NCI-H2029 treated with DMSO at 0.1 percent for 48 hours (cell line): ENCODE data around the gene ARHGAP27.

ENCODE experiments used
- DNase-seq: peaks from one replicate; lab custom pipeline; 2025; lab: John Stamatoyannopoulos, UW

The ARHGAP27 gene

GRCh38 chr17:45430006-45430737 lies 2.5 kb downstream of the ARHGAP27 start:
- no peak for DNase-seq

DNA sequence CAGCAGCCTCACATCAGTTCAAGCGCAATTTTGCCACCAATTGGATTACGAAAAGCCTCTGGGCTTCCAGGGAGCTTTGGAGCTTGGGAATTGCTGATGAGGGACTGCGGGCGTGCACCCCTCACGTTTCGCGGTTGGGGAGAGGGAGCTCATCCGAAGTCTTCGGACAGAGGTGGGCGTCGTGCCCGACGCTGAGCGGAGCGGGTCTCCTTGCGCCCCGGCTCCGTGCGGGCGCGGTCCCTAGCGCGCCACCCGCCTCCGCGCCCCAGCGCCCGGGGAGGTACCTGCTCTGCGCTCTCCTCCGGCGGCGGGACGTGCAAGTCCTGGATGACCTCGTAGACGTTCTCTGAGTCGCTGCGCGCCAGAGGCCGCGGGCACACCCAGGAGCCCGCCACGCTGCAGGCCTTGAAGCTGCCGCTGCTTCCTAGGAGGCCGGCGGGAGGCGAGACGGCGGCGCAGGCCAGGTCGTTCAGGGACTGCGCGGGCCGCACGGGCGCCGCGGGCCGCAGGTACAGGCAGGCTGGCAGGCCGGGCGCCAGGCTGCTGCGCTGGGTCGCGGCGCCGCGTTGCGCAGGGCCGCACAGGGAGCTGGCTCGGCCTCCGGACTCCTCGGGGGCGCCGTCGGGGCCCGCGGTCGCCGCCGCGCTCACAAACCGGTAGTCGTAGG lies 3.2 kb downstream of the ARHGAP27 start:
- DNase-seq, result no peak

GRCh38 chr17:45428931-45429338 lies 3.7 kb downstream of the ARHGAP27 start:
- no peak for DNase-seq

DNA sequence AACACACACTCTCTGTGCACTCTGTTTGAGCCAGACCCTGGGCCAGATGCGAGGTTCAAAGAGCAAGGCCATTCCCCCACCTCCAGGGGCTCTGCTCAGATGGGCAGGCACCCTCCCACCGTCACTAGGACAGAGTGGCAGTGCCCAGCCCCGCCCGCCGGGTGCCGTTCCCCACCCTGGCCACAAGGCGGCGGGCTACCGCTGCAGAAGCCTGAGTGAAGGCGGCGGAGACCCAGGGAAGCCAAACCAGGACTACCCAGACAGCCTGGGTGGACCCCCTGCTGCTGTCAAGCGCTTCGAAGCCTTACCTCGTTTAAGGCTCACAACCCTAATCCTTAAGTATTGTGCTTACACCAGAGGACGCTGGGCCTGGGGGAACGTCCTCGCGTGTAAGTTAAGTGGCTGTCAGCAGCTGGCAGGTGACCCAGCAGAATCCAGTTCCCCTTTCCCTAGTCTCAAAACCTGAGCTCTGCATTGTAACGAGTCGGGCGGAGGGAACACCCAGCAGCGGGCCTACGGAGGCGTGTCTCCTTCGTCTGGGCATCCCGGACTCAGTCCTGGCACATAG lies 4.5 kb downstream of the ARHGAP27 start:
- DNase-seq, result peak; percentile 23

GRCh38 chr17:45427181-45427835 lies 5.4 kb downstream of the ARHGAP27 start:
- DNase-seq, result no peak

- no peak for DNase-seq
Observed at GRCh38 chr17:45426561-45426960, 6.1 kb downstream of the ARHGAP27 start.

DNA sequence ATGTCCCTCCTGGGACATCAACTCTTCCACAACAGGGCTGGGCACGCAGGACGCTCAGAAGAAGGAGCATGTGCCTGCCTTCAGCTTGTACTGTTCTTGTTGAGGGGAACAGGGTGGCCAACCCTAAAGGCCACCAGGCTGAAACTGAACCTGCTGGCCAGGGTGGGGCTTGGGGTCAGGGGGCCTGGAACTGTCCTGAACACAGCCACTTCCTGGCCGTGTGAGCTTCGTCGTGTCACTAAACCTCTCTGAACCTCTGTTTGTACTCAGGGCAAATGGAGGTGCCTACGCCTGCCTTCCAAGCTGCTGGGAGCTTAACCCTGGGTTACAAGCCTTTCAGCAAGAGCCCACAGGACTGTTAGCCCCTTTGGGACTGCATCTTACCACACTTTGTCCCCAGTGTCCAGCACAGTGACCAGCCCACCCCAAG lies 6.7 kb downstream of the ARHGAP27 start:
- no peak for DNase-seq

DNA sequence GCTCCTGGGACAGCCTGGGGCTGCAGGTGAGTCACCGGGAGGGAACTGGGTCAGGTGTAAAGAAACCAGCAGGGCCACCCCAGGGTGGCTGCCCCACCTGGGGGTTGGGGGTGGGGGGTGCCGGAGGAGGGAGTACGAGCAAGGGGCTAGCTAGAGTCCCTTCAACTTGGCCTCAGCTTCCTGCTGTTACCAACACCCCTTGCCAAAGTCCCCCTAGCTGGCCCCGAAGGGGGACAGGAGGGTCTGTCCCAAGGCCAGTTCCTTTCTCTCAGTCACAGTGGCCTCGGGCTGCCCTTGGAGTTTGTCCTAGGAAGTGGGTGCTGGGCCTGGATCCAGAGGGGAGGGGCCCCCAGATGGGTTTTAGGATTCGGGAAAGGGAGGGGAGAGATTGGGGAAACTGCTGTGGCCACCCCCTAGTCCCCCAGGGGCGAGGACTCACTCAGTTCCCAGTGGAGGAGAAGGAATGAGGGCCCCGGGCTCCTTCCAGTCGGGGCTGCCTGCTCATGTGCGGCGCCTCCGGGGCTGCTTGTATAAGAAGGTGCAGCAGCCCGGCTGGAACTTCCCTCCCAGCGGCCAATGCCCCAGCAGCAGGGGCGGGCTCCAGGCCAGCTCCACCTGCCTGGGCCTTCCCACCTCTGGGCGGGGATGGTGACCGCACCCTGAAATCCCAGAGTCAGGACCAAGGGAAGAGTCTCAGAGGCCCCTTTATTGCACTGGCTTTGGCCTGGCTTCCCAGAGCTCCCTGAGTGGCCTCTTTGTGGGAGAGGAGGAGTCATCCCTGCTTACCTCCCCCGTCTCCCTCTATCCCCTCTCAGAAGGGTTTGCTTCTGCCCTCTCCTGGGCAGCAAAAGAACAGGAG lies 7.3 kb downstream of the ARHGAP27 start:
- peak; percentile 14 for DNase-seq

DNA sequence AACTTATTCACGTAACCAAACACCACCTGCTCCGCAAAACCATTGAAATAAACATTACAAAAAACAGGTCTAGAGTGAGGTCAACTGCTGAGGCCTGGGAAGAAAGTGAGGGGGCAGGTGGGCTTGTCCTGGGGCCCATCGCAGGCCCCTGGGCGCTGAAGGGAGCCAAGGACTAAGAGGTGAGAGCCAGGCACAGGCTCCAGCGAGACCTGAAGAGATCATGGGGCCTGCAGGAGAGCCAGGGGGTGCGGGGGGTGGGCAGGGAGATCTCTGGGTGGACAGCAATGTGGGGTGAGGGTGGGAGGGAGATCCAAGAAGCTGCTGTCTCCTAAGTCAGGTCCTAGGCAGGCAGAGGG lies 7.9 kb downstream of the ARHGAP27 start:
- DNase-seq, result no peak

GRCh38 chr17:45423975-45424335 lies 8.7 kb downstream of the ARHGAP27 start:
- DNase-seq, result no peak

DNA sequence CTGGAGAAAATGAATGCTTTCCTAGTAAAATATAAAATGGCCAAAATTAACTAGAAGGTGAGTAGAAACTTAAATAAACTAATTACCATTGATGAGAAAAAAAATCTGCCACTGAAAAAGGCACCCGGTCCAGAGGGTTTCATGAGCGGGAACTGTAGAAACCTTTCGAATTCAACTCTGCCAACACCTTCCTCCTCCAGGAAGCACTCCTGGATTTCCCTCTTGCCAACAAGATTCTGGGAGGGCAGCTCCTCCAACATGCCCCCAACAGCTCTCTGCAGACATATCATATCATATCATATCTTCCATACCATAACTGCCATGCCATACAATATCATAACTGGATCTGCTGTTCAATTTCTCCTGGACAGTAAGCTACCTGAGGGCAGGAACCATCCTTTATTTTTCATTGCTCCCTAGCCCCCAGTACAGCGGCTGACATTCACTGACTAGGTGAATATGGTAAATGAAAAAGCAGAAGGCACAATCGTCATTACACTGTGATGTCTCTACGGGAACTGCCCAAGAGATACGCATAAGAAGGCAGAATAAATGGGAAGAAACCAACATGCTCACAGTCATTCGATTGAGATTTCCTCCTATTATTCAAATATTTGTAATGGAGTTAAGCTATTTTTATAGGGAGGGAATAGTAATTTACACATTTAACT lies 9.2 kb downstream of the ARHGAP27 start:
- DNase-seq, result no peak

- no peak for DNase-seq
Observed at GRCh38 chr17:45414990-45415881, 17.4 kb downstream of the ARHGAP27 start.

GRCh38 chr17:45413498-45413923 lies 19.2 kb downstream of the ARHGAP27 start:
- no peak for DNase-seq

DNA sequence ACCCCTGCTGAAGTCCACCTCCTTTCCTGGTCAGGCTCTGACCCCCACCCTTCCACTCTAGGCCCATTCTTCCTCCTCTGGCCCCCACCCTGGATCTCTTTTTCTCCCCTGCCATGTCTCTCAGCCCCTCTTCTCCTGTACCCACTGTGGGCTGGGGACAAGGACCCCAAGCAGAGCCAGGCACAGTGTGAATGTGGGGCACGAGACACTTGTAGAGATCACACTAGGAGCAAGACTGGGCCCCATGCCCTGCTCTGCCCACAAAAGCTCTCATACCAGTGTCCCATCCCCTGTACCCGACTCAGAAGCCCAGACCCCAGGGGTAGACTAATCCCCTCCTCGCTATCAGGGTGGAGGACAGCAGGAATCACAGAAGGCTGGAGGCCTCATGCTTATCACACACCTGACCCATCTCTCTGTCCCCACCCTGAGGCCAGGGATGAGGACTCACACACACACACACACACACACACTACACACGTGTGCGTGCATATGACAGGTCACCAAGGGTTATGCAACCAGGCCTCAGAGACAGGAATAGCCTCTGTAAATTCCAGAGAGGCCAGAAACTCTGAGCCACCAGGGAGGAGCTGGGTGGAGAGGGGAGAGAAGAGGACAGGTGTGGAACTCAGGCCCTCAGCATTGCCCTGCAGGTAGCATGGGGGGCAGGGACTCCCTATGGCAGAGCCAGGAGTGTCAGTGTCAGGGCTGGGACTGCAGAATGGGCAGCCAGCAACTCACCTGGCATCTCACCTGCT lies 21.1 kb downstream of the ARHGAP27 start:
- DNase-seq, result no peak

DNA sequence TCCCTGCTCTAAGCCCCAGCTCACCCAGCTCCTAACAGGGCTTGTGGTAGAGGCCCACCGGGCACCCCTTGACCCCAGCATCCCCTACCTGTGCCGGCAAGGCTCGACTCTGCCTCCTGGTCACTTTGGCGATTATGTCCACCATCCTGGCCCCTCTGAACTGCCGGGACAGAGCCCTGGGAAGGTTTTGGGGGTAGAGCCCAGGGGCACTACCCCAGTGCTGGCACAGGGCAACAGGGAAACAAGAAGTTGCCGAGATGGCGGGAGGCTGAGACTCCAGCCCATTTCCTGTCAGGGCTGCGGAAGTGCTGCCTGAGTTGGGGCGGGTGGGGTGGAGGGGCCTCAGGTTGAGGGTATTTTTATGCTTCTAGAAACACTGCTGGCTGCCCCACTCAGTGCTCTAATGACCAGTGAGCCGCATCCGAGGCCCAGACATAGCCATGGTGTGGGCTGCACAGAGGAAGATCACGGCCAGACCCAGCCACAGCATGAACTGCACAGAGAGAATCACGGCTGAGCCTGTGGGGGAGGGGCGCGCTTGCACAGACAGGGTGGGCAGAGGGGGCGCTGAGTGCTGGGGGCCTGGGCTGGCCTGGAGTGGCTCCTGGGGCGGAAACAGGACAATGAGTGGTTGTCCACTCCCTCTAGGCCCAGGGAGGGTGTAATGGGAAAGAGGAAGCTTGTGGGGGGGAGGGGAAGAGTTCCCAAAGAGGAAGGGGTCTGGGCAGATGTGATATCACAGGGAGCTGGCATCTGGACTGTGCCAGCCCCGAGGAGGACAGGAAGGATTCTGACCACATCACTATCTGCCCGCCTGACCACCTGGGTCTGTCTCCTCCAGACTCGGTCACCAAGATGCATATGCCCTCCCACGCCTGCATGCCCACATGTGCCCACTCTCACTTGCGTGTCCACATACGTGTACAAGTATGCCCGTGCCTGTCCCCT lies 22.3 kb downstream of the ARHGAP27 start:
- DNase-seq, result no peak

GRCh38 chr17:45409659-45410076 lies 23.0 kb downstream of the ARHGAP27 start:
- no peak for DNase-seq

- no peak for DNase-seq
Observed at GRCh38 chr17:45408611-45409421, 23.9 kb downstream of the ARHGAP27 start.

GRCh38 chr17:45406107-45406506 lies 26.6 kb downstream of the ARHGAP27 start:
- DNase-seq, result no peak
